ENCODE measurements around the gene NECTIN4. TPM values are rescaled to one million over a fixed set of nuclear protein-coding genes. Genes with fewer than 3 reads are reported as not detected.
A peak's percentile ranks its signal among the peaks of the same experiment; 100 is the strongest.
"Not testable (repeated sequence)": the region's sequence is repeated elsewhere in the genome, so short reads cannot be mapped to it uniquely, and the experiment has no call there.

NECTIN4 gene
- total RNA-seq, 4 donors from 2014 or later, result 126 to 188 (median 164) TPM

GRCh38 chr1:161070761-161071160, 18.6 kb downstream of the NECTIN4 start:
- TF ChIP-seq, protein P1, sequence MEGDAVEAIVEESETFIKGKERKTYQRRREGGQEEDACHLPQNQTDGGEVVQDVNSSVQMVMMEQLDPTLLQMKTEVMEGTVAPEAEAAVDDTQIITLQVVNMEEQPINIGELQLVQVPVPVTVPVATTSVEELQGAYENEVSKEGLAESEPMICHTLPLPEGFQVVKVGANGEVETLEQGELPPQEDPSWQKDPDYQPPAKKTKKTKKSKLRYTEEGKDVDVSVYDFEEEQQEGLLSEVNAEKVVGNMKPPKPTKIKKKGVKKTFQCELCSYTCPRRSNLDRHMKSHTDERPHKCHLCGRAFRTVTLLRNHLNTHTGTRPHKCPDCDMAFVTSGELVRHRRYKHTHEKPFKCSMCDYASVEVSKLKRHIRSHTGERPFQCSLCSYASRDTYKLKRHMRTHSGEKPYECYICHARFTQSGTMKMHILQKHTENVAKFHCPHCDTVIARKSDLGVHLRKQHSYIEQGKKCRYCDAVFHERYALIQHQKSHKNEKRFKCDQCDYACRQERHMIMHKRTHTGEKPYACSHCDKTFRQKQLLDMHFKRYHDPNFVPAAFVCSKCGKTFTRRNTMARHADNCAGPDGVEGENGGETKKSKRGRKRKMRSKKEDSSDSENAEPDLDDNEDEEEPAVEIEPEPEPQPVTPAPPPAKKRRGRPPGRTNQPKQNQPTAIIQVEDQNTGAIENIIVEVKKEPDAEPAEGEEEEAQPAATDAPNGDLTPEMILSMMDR (IDR thresholded peaks at IDR 0.05), result no peak
- Histone ChIP-seq H3K4me3 (no peak overlapping the region), H3K9me3 (no peaks in the 10 kb centered on the region), H3K36me3 (peaks cover 3% of the 10 kb centered on the region), H3K4me1 (peaks cover 46% of the 10 kb centered on the region), H3K27me3 (no peaks in the 10 kb centered on the region), H3K27ac (no peak overlapping the region)
- 91% methylated on average over 4 of the region's 4 CpGs for WGBS
- no peak for DNase-seq (ENCODE audit: low spot score in 2 of 2)

GRCh38 chr1:161069731-161070270, 19.6 kb downstream of the NECTIN4 start, which contains the start of gene ARHGAP30:
TSS of gene ARHGAP30 (minus strand) at chr1:161069891. CDS start at chr1:161069624, 267 bp downstream.
- Histone ChIP-seq H3K4me1 (peaks cover 41% of the 10 kb centered on the region), H3K27ac (peak within 1 kb of the TSS; percentile 63), H3K27me3 (no peaks in the 10 kb centered on the region), H3K36me3 (peaks cover 3% of the 10 kb centered on the region), H3K9me3 (no peaks in the 10 kb centered on the region), H3K4me3 (peak within 1 kb of the TSS; percentile 44)
- TF ChIP-seq EP300 (IDR thresholded peaks at IDR 0.05), result no peak
- TF ChIP-seq, protein P1 (IDR thresholded peaks at IDR 0.05), result no peak
- TF ChIP-seq POLR2AphosphoS5 (IDR thresholded peaks at IDR 0.05), result no peak
- no peak for TF ChIP-seq POLR2A (IDR thresholded peaks at IDR 0.05)
- 100% methylated on average over 1 of the region's 9 CpGs for WGBS
- no peak for DNase-seq (ENCODE audit: low spot score in 2 of 2)

DNA sequence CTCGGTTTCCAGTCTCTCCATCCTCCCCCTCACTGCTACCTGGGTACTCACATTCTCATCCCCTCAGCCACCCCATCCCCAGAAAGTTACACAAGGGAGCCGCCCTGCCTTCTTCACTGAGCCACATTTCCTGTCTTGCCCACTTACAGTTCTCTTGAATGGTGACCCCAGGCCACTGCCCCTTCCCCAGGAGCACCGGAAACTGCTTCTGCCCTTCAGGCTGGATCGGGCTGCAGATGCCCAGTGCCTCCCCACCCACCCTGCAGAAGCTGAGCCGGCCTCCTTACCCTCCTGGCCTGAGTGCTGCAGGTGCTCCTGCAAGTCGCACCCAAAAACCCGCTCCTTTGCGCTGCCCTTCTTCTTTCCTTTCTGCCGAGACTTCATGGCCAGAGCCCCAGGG, 20.1 kb downstream of the NECTIN4 start:
- H3K9me3 ChIP-seq, result no peaks in the 10 kb centered on the region
- H3K4me3 ChIP-seq, result peak overlapping the region; percentile 44
- TF ChIP-seq POLR2A (IDR thresholded peaks at IDR 0.05) (no peak), POLR2AphosphoS5 (IDR thresholded peaks at IDR 0.05) (no peak), EP300 (IDR thresholded peaks at IDR 0.05) (no peak)
- TF ChIP-seq, protein P1 (IDR thresholded peaks at IDR 0.05), result no peak
- 73% methylated on average over 9 of the region's 9 CpGs for WGBS
- peaks cover 35% of the 10 kb centered on the region for H3K4me1 ChIP-seq
- DNase-seq (ENCODE audit: low spot score in 2 of 2), result no peak
- peak overlapping the region; percentile 63 for H3K27ac ChIP-seq
- H3K27me3 ChIP-seq, result no peaks in the 10 kb centered on the region
- peaks cover 3% of the 10 kb centered on the region for H3K36me3 ChIP-seq

- Histone ChIP-seq H3K4me3 (peak overlapping the region; percentile 44), H3K9me3 (no peaks in the 10 kb centered on the region), H3K4me1 (peaks cover 29% of the 10 kb centered on the region), H3K27me3 (no peaks in the 10 kb centered on the region), H3K36me3 (peaks cover 3% of the 10 kb centered on the region), H3K27ac (peak overlapping the region; percentile 63)
- TF ChIP-seq EP300 (IDR thresholded peaks at IDR 0.05) (no peak), POLR2A (IDR thresholded peaks at IDR 0.05) (no peak), POLR2AphosphoS5 (IDR thresholded peaks at IDR 0.05) (no peak)
- TF ChIP-seq, protein P1 (IDR thresholded peaks at IDR 0.05), result no peak
- 62% methylated on average over 10 of the region's 10 CpGs for WGBS
- DNase-seq (ENCODE audit: low spot score in 2 of 2), result no peak
Measured at GRCh38 chr1:161068306-161069234, 20.8 kb downstream of the NECTIN4 start.

DNA sequence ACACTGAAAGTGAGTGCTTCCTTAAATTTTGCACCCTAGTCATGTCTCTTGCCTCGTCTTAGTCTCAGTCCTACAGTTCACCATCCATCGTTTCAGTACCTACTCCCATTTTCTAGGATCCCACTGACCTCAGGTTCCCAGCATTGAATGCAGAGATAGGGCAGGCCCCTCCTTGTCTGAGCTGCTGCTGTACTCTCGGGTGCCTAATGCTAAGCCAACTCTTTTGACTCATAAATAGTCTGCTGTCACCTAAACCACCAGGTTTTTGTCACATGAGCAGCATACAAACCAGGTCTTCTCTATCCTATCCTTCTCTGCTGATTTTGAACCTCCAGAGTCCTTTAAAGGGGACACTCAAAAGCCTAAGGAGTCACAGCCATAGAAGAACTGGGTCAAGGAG, 22.7 kb downstream of the NECTIN4 start:
- H3K36me3 ChIP-seq, result peaks cover 3% of the 10 kb centered on the region
- H3K4me3 ChIP-seq, result no peak overlapping the region
- DNase-seq (ENCODE audit: low spot score in 2 of 2), result no peak
- H3K27ac ChIP-seq, result no peak overlapping the region
- H3K27me3 ChIP-seq, result no peaks in the 10 kb centered on the region
- TF ChIP-seq POLR2A (IDR thresholded peaks at IDR 0.05) (no peak), POLR2AphosphoS5 (IDR thresholded peaks at IDR 0.05) (no peak)
- TF ChIP-seq, protein P1 (IDR thresholded peaks at IDR 0.05), result no peak
- peaks cover 20% of the 10 kb centered on the region for H3K4me1 ChIP-seq
- H3K9me3 ChIP-seq, result no peaks in the 10 kb centered on the region
- WGBS, result 63% methylated on average over 3 of the region's 3 CpGs

DNA sequence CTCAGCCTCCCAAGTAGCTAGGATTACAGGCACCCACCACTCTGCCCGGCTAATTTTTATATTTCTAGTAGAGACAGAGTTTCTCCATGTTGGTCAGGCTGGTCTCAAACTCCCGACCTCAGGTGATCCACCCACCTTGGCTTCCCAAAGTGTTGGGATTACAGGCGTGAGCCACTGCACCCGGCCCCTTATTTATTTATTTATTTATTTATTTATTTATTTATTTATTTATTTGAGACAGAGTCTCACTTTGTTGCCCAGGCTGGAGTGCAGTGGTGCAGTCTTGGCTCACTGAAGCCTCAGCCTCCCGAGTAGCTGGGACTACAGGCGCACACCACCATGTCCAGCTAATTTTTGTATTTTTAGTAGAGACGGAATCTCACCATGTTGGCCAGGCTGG, 23.7 kb downstream of the NECTIN4 start:
- not testable (repeated sequence) for H3K4me3 ChIP-seq; H3K36me3 ChIP-seq; H3K27ac ChIP-seq; DNase-seq (ENCODE audit: low spot score in 2 of 2); H3K9me3 ChIP-seq; H3K27me3 ChIP-seq
- WGBS, result 89% methylated on average over 7 of the region's 7 CpGs
- H3K4me1 ChIP-seq, result peaks cover 17% of the 10 kb centered on the region

DNA sequence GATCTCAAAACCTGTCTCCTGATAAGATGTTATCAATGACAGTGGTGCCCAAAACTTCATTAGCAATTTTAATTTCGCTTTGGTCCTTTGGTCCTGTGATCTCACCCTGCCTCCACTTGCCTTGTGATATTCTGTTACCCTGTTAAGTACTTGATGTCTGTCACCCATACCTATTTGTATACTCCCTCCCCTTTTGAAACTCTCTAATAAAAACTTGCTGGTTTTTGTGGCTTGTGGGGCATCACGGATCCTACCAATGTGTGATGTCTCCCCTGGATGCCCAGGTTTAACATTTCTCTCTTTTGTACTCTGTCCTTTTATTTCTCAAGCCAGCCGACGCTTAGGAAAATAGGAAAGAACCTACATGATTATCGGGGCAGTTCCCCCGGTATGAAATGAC, 25.4 kb downstream of the NECTIN4 start:
- not testable (repeated sequence) for H3K4me3 ChIP-seq; H3K9me3 ChIP-seq; H3K27ac ChIP-seq; H3K27me3 ChIP-seq; DNase-seq (ENCODE audit: low spot score in 2 of 2); H3K4me1 ChIP-seq; H3K36me3 ChIP-seq
- 62% methylated on average over 6 of the region's 6 CpGs for WGBS
